Colonic mucosa (tissue), 4 donors: ENCODE data around the gene IFI44. TPM values are rescaled to one million over a fixed set of nuclear protein-coding genes. Genes with fewer than 3 reads are reported as not detected.
A peak's percentile ranks its signal among the peaks of the same experiment; 100 is the strongest.

Experiments used
- DNase-seq: peaks from one replicate; pipeline ENCODE4 v3.0.0-alpha.2; 2020
- H3K27ac ChIP-seq: fragments of 200-600 bp; one replicate; pipeline ENCODE4 v1.8.0; 2021
- H3K27me3 ChIP-seq: fragments of 200-600 bp; one replicate; pipeline ENCODE4 v1.8.0; 2021
- H3K36me3 ChIP-seq: fragments of 200-600 bp; one replicate; pipeline ENCODE4 v1.8.0; 2021
- H3K4me1 ChIP-seq: fragments of 200-600 bp; one replicate; pipeline ENCODE4 v1.8.0; 2021; ENCODE audit warnings: mild to moderate bottlenecking
- H3K4me3 ChIP-seq: fragments of 200-600 bp; one replicate; pipeline ENCODE4 v1.8.0; 2021
- H3K9ac ChIP-seq, 2 donors: one replicate each; pipeline ENCODE4 v1.7.0; 2013; ENCODE audit warnings: control low read depth in 2 of 2, low read depth in 2 of 2, low read length in 2 of 2
- H3K9me3 ChIP-seq: fragments of 200-600 bp; one replicate; pipeline ENCODE4 v1.8.0; 2021
- CTCF ChIP-seq: fragments of 200-600 bp; IDR thresholded peaks from one replicate; pipeline ENCODE4 v1.8.0; 2022; ENCODE audit warnings: antibody characterized with exemption, mild to moderate bottlenecking
- intact Hi-C: fragments of 100-400 bp; cut with DNase I; formaldehyde crosslinking; loops from one replicate; pipeline ENCODE4 v1.14.1; 2022
- total RNA-seq, 2 donors: library from RNA; stranded (reverse); fragmentation: NEBNext Ultra II Directional in 1 of 2; extraction: Animal tissue kit (Norgen Biotek cat#: 25700) in 1 of 2; gene quantifications; one replicate each; pipeline ENCODE4 v1.2.1, GENCODE V29; 2021
- donor health status: healthy.
- donor health status: DM: no; HTN: no; CAD: no.
- donor health status: DM: no; HTN: no; CAD: no.

Gene IFI44
- total RNA-seq, 2 donors from 2014 or later = 2.2 to 4.4 TPM

- H3K4me1 ChIP-seq = no peaks in the 10 kb centered on the region
- DNase-seq = peak; percentile 26
- H3K4me3 ChIP-seq = peak within 1 kb of the TSS; percentile 7
- no peak within 1 kb of the TSS for H3K9ac ChIP-seq
- H3K27me3 ChIP-seq = no peaks in the 10 kb centered on the region
- TF ChIP-seq CTCF = no peak
- H3K9me3 ChIP-seq = no peaks in the 10 kb centered on the region
- no peaks in the 10 kb centered on the region for H3K36me3 ChIP-seq
- peak within 1 kb of the TSS; percentile 1 for H3K27ac ChIP-seq
- intact Hi-C loops = no loop called here
These were observed 29.6 kb upstream of the IFI44 start, which contains the start of gene IFI44L for GRCh38 chr1:78619803-78620579. TSS of gene IFI44L (plus strand) at chr1:78620448. CDS start at chr1:78627916, 7,468 bp downstream.

GRCh38 chr1:78620666-78621065 lies 29.0 kb upstream of the IFI44 start:
- Histone ChIP-seq H3K27me3 (no peaks in the 10 kb centered on the region), H3K4me3 (peak overlapping the region; percentile 7), H3K27ac (no peak overlapping the region), H3K36me3 (no peaks in the 10 kb centered on the region), H3K4me1 (no peaks in the 10 kb centered on the region), H3K9me3 (no peaks in the 10 kb centered on the region), H3K9ac (no peak overlapping the region)
- intact Hi-C loops = no loop called here
- DNase-seq = no peak
- no peak for TF ChIP-seq CTCF

- intact Hi-C loops = no loop called here
- Histone ChIP-seq H3K36me3 (no peaks in the 10 kb centered on the region), H3K4me1 (no peaks in the 10 kb centered on the region), H3K27me3 (no peaks in the 10 kb centered on the region), H3K27ac (no peak overlapping the region), H3K9ac (no peak overlapping the region), H3K9me3 (no peaks in the 10 kb centered on the region), H3K4me3 (no peak overlapping the region)
- DNase-seq = no peak
- TF ChIP-seq CTCF = no peak
These were observed 27.1 kb upstream of the IFI44 start for GRCh38 chr1:78622548-78622947.

GRCh38 chr1:78624035-78624434 lies 25.6 kb upstream of the IFI44 start:
- TF ChIP-seq CTCF = no peak
- H3K27ac ChIP-seq = no peak overlapping the region
- no peaks in the 10 kb centered on the region for H3K4me1 ChIP-seq
- no peak for DNase-seq
- H3K27me3 ChIP-seq = no peaks in the 10 kb centered on the region
- H3K4me3 ChIP-seq = no peak overlapping the region
- no peaks in the 10 kb centered on the region for H3K9me3 ChIP-seq
- no peak overlapping the region for H3K9ac ChIP-seq
- intact Hi-C loops = no loop called here
- H3K36me3 ChIP-seq = no peaks in the 10 kb centered on the region

GRCh38 chr1:78627321-78627720 lies 22.3 kb upstream of the IFI44 start:
- intact Hi-C loops = no loop called here
- TF ChIP-seq CTCF = no peak

More at GRCh38 chr1:78627321-78627720, 22.3 kb upstream of the IFI44 start:
- H3K36me3 ChIP-seq = no peaks in the 10 kb centered on the region
- H3K27me3 ChIP-seq = no peaks in the 10 kb centered on the region
- no peak overlapping the region for H3K27ac ChIP-seq
- H3K4me1 ChIP-seq = no peaks in the 10 kb centered on the region
- no peak for DNase-seq
- no peak overlapping the region for H3K9ac ChIP-seq
- no peaks in the 10 kb centered on the region for H3K9me3 ChIP-seq
- no peak overlapping the region for H3K4me3 ChIP-seq
